ENCODE results near the gene ANGPTL2.
A peak's percentile ranks its signal among the peaks of the same experiment; 100 is the strongest.
"Not testable (repeated sequence)": the region's sequence is repeated elsewhere in the genome, so short reads cannot be mapped to it uniquely, and the experiment has no call there.

Gene ANGPTL2

DNA sequence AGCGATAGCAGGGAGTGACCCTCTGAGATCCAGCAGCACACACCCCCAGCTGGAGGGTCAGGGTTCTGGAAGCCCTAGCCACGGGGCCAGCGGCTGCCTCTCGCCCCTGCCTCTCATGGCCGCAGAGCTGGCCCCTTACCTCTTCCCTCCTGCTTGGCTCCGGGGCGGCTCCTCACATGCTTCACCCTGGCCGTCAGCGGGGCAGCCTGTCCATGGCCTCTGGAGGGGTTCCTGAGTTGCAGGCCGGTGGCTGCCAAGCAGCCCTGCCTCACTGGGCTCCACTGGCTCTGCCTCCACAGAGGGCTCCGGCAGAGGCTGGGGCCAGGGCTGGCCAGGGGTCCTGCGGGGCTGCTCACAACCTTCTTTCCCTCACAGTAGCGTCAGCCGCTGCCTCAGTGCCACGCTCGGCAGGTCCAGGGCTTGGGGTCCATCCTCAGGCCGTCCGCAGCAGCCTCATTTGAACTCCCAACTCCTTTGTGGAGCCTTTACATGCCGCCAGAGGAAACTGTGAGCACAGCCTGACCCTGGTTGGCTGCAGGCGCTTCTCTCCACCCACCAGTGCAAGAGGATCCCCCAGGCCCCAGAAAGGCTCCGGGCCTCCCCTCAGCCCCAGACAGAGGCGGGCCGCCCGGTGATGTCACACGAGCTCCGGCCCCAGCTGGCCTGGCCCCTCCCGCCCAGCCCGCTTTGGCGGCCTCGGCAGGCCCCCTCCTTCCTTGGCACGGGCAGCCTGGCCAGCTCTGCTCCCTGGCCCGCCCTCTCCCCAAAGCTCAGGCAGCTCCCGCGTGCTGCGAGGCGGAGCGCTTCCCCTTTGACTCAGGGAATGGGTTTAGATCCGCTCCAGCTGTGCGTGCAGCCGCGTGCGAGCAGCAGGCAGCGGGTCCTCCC, at the start of gene ANGPTL2:
Gene ANGPTL2 (minus strand): TSS at position 460 of the 888 bp plus-strand sequence. CDS start 13,904 bp downstream, outside the sequence.
- peak; percentile 19 for DNase-seq

DNA sequence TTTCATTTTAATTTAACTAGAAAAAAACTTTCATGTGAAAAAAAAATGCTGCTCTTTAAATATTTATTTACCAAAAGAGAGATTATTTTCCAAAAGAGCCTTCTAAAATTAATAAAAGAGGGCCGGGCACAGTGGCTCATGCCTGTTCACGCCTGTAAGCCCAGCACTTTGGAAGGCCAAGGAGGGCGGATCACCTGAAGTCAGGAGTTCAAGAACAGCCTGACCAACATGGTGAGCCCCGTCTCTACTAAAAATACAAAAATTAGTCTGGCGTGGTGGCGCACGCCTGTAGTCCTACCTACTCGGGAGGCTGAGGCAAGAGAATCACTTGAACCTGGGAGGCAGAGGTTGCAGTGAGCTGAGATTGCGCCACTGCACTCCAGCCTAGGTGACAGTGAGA, 48.9 kb upstream of the ANGPTL2 start:
- DNase-seq: not testable (repeated sequence)

DNA sequence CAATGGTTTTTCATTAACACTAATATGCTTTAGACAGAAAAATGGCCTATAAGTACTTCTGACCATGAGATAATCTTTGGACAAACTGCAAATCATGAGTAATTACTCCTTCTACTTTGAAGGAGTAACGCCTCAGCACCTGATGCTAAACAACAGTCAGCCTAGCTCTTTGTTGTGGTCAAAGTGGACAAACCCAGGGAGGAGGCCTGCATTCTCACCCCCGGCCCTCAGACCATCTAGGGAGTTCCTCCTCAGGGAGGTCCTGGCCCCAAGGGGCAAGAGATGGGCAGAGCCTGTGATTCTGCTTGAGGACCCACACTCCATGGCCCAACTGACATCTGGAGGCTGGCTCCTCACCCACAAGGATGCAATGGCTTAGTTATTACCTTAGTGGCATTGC, 48.2 kb upstream of the ANGPTL2 start:
- no peak for DNase-seq

GRCh38 chr9:127170103-127170502, 47.7 kb upstream of the ANGPTL2 start:
- DNase-seq: no peak

DNA sequence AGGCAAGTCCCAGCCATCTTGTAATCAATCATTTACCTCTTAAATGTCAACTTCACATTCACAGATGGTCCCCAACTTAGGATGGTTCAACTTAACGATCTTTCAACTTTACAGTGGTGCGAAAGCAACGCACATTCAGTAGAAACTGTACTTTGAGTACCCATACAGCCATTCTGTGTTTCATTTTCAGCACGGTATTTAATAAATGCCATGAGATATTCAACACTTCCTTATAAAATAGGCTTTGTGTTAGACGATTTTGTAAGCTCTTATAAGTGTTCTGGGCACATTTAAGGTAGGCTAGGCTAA, 47.1 kb upstream of the ANGPTL2 start:
- DNase-seq: no peak

GRCh38 chr9:127168756-127169574, 46.5 kb upstream of the ANGPTL2 start:
- no peak for DNase-seq

GRCh38 chr9:127167560-127168326, 45.3 kb upstream of the ANGPTL2 start:
- DNase-seq: no peak

DNA sequence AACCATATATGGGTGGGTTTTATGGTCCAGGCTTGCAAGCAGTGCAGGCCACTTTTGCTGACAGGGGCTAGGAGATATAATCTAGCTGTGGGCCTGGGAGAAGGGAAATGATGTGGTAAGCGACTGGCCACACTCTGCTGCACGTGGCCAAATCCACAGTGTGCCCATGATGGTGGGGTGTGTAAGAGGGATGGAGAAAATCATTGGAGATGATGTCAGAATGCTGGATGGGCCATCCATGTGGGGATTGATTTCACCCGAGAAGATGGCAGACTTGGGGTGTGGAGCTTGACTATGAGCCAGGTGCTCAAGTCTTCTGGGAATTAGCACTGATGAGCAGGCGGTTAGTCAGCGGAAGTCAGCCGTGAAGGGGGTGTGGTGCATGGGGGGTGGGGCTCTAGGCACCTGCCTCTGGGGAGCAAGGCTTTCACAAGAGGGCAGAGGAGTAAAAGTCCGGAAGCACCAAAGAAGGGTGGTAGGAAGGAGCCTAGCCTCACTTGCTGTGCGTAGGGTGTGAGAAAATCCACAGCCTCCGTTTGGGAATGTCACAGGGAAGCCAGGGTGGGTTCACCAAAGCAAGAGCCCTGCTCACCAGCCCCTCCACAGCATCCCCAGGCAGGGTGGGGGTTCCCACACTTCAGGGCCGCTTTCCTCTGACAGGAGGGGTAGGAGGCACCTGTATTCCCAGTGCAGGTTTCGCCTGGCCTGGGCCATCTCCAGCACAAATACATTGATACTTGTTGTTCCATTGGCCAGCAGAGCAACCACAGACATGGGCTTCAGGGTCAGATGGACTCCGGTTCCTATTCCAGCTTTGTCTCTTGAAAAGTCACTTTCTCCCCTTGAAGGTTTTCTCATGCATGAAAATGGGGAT, 44.5 kb upstream of the ANGPTL2 start:
- DNase-seq: no peak

GRCh38 chr9:127166111-127166510, 43.7 kb upstream of the ANGPTL2 start:
- DNase-seq: no peak

GRCh38 chr9:127165116-127165515, 42.7 kb upstream of the ANGPTL2 start:
- no peak for DNase-seq

GRCh38 chr9:127163409-127163808, 41.0 kb upstream of the ANGPTL2 start:
- peak; percentile 78 for DNase-seq

DNA sequence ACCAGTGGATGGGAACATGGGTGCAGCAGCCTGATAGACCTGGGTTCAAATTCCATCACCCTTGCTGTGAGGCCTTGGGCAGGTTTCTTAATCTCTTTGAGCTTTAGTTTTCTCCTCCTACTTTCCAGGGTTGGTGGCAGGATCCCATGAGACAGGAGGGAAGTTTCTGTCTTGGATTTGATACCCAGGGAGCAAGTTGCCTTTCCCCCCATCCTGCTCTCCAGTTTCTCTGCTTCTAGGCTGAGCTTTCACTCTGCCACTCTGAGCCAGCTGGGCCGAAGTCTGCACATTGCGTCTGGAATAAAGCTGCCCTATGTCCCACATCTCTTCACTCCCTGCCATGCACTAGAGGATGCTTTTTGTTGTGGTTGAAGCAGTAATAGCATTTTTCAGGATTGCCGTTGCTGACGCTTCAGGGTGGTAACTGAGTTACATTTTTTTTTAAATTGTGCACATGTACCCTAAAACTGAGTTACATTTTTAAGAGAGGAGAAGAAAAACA, 40.5 kb upstream of the ANGPTL2 start:
- no peak for DNase-seq

DNA sequence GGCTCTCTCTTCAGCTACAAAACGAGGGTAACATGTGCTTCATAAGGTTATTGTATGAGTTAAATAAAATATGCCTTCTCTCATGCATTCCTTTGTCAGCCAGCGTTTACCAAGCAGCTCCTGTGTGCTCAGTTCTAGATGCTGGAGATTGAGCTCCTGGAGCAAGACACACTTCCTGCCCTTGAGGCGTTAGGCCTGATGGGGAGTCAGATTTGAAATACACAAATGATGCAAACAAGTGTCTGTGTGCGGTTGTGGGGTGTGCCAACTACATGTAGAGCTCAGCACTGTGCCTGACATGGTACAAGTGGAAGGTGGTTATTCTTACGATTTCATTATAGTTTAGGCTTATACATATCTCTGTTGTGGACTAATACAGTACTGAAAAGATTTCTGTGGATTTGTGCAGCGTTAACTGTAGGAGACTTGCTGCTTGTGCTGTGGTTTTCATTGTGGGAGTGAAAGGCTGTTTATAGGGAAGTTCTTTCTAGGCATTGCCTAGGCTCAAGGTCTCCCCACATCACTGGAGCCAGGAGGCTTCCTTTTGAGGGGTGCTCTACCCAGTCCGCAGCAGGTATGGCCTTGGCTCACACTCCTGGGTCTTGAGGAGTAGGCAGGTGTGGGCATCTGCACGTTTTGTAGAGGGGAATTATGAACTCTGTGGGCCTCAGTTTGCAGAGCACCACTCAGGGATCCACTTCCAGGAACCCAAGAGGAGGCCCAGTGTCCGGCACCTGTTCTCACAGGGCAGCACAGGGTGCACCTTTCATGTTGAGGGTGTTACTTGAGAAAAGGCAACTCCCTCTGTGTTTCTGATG, 39.8 kb upstream of the ANGPTL2 start:
- peak; percentile 90 for DNase-seq

DNA sequence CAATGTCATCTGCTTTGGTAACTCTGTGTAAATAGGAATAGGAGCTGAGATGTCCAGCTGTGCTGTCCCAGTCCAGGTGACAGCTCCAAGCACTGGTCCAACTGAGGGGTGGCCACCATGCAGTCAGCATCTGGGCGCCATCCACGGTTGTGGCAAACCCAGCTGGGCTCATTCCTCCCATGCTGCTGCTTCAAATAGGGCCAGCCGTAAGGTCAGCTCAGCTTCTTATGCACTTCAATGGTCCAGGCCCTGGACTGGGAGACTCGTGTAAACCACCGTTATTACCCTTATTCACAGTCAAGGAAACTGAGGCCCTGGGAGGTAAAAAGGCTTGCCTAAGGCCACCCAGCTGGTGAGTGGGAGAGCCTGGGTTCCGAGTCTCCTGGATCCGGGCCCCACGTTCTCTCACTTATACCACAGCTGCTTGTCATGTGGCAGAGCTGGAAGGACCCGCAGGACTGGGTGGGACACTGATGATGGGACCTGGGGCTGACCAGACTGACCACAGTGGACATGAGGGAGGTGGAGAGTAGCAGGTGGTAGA, 38.7 kb upstream of the ANGPTL2 start:
- DNase-seq: no peak

DNA sequence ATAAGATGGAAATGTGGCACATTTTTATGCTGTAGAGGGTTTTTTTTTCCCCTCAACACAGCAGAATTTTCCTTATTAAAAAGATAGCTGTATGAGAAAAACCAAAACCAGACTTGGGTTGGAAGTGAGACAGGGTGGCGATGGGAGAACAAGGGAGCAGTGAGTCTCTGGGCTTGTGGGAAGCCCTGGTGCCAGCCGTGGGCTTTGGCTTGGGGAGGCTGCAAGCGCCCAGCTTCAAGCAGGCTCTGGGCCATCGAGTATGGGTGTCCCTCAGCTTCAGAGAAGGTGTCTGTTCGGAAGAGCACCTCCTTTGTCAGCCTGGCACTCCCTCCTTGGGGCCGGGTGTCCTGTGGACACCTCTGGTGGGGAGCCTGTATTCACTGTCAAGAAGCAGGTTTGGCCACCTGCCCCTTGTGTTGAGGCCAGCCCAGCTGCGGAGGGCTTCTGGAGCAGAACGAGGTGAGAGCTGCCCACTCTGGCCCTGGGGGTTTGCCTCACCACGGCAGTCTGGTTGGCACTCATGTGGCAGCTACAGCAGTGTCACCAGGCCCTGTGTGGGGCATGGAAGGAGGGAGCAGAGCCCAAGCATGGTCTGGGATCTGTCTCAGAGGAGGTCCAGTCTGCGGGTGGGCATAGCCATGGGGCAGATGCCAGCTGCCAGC, 37.6 kb upstream of the ANGPTL2 start:
- DNase-seq: no peak

DNA sequence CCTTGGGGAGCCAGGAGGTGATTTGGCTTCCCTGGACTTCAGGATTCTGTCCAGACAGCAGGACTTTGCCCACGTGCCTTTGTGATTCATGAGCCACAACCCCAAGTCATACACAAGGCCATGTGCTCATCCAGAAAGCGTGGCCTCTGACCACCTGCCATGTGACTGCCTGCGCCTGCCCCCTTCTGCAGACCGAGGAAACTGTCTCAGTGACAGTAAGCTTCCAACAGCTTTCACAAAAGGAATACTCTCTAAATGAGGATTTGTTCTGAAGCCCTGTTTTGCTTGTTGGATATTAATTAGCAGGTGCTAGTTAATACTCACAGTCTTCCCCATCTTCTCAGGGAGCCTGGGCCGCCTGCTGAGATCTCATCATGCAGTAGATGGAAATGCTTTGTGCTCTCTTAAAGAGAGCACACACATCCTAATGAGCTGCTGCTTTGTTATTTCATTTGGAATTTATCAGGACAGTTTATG, 36.9 kb upstream of the ANGPTL2 start:
- DNase-seq: peak; percentile 36

DNA sequence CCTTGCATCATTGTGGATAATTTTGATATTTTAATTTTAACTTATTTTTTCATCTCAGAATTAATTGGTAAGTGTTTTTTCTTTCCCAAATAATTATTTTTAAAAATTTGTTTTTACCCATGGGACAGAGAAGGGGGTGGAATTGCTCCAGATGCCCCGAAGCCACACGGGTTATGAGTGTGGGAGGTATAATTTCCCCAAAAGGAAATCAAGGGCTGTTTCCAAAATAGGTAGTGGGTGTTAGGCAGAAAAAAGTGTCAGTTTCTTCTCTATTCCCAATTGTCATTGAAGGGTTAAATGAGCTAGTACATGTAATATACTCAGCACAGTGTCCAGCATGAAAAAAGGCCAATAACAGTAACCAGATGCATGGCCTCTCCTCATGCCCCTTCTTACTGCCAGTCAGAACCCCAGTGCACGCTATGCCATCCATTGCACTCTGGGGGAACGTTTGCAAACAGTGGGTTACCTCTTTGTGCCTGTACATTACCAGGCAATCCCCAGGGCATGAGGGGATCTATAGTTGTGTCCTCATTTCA, 36.4 kb upstream of the ANGPTL2 start:
- DNase-seq: no peak

- DNase-seq: no peak
Measured at GRCh38 chr9:127155314-127155960, 33.0 kb upstream of the ANGPTL2 start.
